AG10803 (cell line): Measurements from ENCODE around the gene PCSK4.

ENCODE experiments used
- DNase-seq: peaks from one replicate; pipeline ENCODE4 v3.0.0; 2010; ENCODE audit warnings: low read depth
- H3K4me3 ChIP-seq: 2 replicates; pipeline ENCODE4 v1.5.1; 2011; ENCODE audit warnings: mild to moderate bottlenecking, low read length, control low read depth
- TF ChIP-seq, protein P1 (sequence below): conservative IDR thresholded peaks from 2 replicates; pipeline ENCODE4 v1.5.1; 2011; ENCODE audit warnings: mild to moderate bottlenecking, low read length, control low read depth, inconsistent platforms

Gene PCSK4

DNA sequence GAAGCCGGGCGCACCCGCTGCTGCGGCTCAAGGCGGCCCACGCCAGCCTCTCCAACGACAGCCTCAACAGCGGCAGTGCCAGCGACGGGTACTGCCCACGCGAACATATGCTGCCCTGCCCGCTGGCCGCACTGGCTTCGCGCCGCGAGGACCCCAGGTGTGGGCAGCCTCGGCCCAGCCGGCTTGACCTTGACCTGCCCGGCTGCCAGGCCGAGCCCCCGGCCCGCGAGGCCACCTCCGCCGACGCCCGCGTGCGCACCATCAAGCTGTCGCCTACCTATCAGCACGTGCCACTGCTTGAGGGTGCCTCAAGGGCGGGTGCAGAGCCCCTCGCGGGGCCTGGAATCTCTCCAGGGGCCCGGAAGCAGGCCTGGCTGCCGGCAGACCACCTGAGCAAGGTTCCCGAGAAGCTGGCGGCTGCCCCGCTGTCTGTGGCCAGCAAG is 24.1 kb downstream of the PCSK4 start:
- TF ChIP-seq, protein P1, sequence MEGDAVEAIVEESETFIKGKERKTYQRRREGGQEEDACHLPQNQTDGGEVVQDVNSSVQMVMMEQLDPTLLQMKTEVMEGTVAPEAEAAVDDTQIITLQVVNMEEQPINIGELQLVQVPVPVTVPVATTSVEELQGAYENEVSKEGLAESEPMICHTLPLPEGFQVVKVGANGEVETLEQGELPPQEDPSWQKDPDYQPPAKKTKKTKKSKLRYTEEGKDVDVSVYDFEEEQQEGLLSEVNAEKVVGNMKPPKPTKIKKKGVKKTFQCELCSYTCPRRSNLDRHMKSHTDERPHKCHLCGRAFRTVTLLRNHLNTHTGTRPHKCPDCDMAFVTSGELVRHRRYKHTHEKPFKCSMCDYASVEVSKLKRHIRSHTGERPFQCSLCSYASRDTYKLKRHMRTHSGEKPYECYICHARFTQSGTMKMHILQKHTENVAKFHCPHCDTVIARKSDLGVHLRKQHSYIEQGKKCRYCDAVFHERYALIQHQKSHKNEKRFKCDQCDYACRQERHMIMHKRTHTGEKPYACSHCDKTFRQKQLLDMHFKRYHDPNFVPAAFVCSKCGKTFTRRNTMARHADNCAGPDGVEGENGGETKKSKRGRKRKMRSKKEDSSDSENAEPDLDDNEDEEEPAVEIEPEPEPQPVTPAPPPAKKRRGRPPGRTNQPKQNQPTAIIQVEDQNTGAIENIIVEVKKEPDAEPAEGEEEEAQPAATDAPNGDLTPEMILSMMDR: no peak
- H3K4me3 ChIP-seq: no peak overlapping the region
- DNase-seq: no peak

DNA sequence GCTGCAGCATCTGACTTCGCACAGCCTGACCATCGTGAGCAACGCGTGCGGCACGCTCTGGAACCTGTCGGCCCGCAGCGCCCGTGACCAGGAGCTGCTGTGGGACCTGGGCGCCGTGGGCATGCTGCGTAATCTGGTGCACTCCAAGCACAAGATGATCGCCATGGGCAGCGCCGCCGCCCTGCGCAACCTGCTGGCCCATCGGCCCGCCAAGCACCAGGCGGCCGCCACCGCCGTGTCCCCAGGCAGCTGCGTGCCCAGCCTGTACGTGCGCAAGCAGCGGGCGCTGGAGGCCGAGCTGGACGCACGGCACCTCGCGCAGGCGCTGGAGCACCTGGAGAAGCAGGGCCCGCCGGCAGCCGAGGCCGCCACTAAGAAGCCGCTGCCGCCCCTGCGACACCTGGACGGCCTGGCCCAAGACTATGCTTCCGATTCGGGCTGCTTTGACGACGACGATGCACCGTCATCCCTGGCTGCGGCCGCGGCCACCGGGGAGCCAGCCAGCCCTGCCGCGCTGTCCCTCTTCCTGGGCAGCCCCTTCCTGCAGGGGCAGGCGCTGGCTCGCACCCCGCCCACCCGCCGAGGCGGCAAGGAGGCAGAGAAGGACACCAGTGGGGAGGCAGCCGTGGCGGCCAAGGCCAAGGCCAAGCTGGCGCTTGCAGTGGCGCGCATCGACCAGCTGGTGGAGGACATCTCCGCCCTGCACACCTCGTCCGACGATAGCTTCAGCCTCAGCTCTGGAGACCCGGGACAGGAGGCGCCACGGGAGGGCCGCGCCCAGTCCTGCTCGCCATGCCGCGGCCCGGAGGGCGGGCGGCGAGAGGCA is 24.7 kb downstream of the PCSK4 start:
- peak; percentile 47 for DNase-seq
- no peak overlapping the region for H3K4me3 ChIP-seq
- TF ChIP-seq, protein P1: peak; percentile 47

DNA sequence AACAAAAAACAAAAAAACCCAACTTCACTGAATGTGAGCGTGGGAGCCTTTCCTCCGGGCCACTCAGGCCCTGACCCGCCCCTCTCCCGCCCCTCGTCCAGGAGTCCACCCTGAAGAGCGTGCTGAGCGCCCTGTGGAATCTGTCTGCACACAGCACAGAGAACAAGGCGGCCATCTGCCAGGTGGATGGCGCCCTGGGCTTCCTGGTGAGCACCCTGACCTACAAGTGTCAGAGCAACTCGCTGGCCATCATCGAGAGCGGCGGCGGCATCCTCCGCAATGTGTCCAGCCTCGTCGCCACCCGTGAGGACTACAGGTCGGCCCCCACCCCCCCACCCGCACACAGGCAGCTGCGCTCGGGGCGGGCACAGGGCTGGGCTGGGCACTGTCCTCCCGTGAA is 28.3 kb downstream of the PCSK4 start:
- TF ChIP-seq, protein P1: no peak
- H3K4me3 ChIP-seq: no peak overlapping the region
- no peak for DNase-seq

DNA sequence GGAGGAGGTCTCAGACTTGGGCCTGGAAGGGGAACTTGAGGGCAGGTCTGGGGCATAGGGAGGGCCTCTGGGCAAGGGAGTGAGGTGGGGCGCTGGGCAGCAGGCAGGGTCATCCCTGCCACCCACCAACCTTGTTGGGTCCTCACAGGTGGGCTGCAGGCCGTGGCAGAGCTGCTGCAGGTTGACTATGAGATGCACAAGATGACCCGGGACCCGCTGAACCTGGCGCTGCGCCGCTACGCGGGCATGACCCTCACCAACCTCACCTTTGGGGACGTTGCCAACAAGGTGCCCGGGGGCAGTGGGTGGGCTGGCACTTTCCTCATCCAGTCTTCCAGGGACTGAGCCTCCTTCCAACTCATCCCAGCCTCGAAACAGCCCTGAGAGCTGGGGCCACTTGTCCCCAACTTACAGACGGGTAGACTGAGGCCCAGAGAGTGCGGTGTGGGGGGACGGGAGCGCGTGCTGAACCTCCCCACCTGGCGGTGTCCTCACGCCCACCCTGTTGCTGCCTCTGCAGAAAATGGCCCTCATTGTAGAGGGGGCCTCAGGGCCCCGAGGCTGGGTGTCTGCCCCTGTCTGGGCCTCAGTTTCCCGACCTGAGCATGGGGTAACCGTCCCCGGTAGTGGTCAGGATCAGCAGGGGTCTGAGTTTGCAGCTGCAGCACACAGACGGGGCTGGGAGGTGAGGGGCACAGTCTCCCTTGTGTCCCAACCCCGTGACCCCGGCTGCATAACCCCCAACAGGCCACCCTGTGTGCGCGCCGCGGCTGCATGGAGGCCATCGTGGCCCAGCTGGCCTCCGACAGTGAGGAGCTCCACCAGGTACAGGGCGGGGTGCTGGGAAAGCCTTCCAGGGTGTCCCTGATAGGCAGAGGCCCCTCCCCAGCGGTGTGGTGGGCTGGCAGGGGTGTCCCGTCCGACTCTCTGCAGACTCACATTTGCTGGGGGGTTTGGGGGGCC is 29.8 kb downstream of the PCSK4 start:
- DNase-seq: no peak
- no peak overlapping the region for H3K4me3 ChIP-seq
- TF ChIP-seq, protein P1: no peak

DNA sequence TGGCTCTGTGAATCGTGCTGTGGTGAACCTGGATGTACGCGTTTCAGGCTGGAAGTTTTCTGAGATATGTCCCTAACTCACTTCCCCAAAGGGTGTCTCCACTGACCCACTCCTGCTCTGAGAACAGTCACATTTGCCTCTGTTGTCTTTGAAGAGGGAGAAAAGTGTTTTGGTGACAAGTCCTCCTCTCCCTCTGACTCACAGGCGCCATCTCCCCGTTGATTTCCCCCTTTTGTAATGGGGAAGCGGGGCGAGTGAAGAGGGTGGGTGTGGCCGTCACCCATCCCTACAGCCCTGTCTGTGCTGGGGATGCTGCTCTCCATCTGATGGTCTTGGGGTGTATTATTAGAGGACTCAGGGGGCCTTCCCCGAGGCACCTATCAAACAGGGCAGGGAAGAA is 30.7 kb downstream of the PCSK4 start:
- no peak overlapping the region for H3K4me3 ChIP-seq
- no peak for DNase-seq
- TF ChIP-seq, protein P1: no peak

DNA sequence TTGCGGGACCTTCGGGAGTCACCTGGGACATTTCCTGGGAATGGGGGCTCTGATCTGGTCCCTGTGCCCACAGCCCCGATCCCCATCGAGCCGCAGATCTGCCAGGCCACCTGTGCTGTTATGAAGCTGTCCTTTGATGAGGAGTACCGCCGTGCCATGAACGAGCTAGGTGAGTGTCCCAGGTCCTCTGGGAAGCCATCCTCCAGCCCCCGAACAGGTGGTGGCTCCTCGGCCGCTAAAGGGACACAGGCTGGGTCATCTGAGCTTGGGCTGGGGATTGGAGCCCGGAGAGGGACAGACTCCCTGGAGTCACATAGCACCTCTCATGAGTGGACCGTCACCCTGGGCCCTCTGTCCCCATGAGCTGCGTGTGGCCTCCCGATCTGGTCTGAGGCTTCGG is 32.3 kb downstream of the PCSK4 start:
- no peak for DNase-seq
- H3K4me3 ChIP-seq: no peak overlapping the region
- TF ChIP-seq, protein P1: no peak
